PFSK-1 (cell line): Measurements from ENCODE around the gene RNMT.

Source experiments
- FOXP2 ChIP-seq: optimal IDR thresholded peaks from 2 replicates; pipeline ENCODE3; 2011; ENCODE audit warnings: borderline replicate concordance, control low read depth, inconsistent platforms; ENCODE audit not compliant: insufficient read depth; ENCODE audit errors: extremely low read length, extremely low read depth
- POLR2AphosphoS5 ChIP-seq: IDR thresholded peaks from 2 replicates; pipeline ENCODE4 v1.6.1; 2012; ENCODE audit warnings: low read depth, mild to moderate bottlenecking, control low read depth, low read length, moderate library complexity
- SIN3A ChIP-seq: IDR thresholded peaks from 2 replicates; pipeline ENCODE4 v1.6.1; 2012; ENCODE audit warnings: mild to moderate bottlenecking, low read length, moderate library complexity, borderline replicate concordance; ENCODE audit not compliant: insufficient read depth
- TF ChIP-seq, protein P1 (sequence below), 2 experiments: IDR thresholded peaks; 2 replicates each; pipeline versions ENCODE4 v1.6.1 to v1.8.0; 2011 to 2012; ENCODE audit warnings: low read depth in 2 of 2, low read length in 2 of 2, control low read depth in 1 of 2, inconsistent platforms in 1 of 2, mild to moderate bottlenecking in 1 of 2, moderate library complexity in 1 of 2; ENCODE audit not compliant: insufficient read depth in 1 of 2

DNA sequence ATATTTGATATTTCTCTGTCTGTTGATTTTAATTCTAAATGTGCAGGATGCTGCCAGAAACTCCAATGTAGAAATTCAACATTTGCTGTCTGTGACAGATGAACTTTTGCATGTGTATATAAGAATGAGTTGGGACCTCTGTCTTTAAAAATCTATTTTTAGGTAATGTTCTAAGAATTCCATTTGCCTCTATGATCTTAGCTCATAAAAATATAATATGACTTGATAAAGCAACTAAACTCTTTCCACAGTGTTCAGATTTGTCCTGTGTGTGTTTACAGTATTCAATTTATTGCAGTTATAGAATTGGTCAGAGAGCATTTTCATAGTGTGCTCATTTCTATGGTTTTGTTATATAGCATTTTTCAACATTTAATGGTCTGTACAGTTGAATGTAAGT, 33.6 kb downstream of the RNMT start:
- no peak for TF ChIP-seq POLR2AphosphoS5
- TF ChIP-seq, protein P1, sequence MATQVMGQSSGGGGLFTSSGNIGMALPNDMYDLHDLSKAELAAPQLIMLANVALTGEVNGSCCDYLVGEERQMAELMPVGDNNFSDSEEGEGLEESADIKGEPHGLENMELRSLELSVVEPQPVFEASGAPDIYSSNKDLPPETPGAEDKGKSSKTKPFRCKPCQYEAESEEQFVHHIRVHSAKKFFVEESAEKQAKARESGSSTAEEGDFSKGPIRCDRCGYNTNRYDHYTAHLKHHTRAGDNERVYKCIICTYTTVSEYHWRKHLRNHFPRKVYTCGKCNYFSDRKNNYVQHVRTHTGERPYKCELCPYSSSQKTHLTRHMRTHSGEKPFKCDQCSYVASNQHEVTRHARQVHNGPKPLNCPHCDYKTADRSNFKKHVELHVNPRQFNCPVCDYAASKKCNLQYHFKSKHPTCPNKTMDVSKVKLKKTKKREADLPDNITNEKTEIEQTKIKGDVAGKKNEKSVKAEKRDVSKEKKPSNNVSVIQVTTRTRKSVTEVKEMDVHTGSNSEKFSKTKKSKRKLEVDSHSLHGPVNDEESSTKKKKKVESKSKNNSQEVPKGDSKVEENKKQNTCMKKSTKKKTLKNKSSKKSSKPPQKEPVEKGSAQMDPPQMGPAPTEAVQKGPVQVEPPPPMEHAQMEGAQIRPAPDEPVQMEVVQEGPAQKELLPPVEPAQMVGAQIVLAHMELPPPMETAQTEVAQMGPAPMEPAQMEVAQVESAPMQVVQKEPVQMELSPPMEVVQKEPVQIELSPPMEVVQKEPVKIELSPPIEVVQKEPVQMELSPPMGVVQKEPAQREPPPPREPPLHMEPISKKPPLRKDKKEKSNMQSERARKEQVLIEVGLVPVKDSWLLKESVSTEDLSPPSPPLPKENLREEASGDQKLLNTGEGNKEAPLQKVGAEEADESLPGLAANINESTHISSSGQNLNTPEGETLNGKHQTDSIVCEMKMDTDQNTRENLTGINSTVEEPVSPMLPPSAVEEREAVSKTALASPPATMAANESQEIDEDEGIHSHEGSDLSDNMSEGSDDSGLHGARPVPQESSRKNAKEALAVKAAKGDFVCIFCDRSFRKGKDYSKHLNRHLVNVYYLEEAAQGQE (IDR thresholded peaks at IDR 0.05; ENCODE audit: insufficient read depth in 1 of 2, low read depth in 2 of 2, low read length in 2 of 2): no peak
- no peak for TF ChIP-seq SIN3A
- no peak for TF ChIP-seq FOXP2
